ENCODE data around the gene HHAT.

Gene HHAT

GRCh38 chr1:210483821-210484220, 155.1 kb downstream of the HHAT start:
- no peak for DNase-seq (ENCODE audit: low read depth in 2 of 2)

- no peak for DNase-seq (ENCODE audit: low read depth in 2 of 2)
Observed at GRCh38 chr1:210487021-210487420, 158.3 kb downstream of the HHAT start.

GRCh38 chr1:210489491-210489890, 160.8 kb downstream of the HHAT start:
- no peak for DNase-seq (ENCODE audit: low read depth in 2 of 2)

DNA sequence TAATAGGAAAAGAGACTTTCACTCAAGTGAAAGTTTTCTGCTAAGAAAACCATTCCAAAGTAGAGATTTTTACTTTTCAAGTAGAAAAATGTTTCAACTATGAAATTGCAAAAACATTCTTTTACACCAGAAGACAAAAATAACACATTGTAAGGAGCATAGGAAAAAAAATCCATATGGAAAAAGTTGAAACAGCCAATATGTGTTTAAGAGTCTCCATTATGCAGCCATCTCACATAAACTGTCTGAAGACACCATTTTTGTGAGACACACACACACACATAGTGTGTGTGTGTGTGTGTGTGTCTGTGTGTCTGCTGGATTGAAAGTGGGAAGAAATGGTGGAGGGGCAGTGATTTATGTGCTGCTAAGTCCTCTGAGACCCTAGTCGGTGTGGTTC, 162.1 kb downstream of the HHAT start:
- DNase-seq (ENCODE audit: low read depth in 2 of 2) = no peak

GRCh38 chr1:210496063-210496462, 167.4 kb downstream of the HHAT start:
- DNase-seq (ENCODE audit: low read depth in 2 of 2) = no peak

- DNase-seq (ENCODE audit: low read depth in 2 of 2) = no peak
Observed at GRCh38 chr1:210499956-210500355, 171.3 kb downstream of the HHAT start.

- DNase-seq (ENCODE audit: low read depth in 2 of 2) = no peak
Observed at GRCh38 chr1:210500831-210501230, 172.1 kb downstream of the HHAT start.

DNA sequence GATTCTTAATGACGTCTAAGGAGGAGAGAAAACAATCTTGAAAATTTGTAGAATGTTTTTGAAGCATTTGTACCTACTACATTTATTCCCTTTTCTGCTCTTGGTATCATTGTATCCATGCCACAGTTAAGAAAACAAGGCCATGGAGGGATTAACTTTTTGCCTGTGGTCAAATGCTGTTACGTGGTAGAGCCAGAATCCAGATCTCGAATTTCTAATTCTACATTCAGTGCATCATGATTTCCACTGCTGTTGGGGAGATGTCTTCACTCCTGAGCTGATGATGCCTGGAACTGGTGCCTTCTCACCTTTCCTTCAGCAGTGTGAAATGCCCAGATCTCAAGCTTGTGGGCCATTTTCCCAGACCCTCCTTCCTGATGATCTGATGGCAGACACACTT, 175.6 kb downstream of the HHAT start:
- DNase-seq (ENCODE audit: low read depth in 2 of 2) = no peak

- no peak for DNase-seq (ENCODE audit: low read depth in 2 of 2)
Observed at GRCh38 chr1:210505601-210506496, 177.1 kb downstream of the HHAT start.

DNA sequence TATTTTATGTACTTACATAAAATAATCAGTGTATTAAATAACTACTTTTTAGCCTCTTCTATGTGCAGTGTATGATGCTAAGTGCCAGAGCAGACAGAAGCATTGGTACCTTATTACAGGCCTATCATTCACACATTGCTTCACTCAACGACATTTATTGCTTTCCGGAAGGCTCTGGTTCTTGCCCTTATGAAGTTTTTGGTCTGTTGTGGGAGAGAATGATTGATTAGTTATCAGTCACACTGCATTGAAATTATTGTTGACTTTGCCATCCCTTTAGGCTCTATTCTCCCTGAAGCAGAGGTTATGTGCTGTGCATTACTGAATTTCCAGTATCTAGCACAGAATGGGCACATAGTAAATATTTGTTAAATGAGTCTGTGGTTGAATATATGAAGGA, 178.0 kb downstream of the HHAT start:
- no peak for DNase-seq (ENCODE audit: low read depth in 2 of 2)

DNA sequence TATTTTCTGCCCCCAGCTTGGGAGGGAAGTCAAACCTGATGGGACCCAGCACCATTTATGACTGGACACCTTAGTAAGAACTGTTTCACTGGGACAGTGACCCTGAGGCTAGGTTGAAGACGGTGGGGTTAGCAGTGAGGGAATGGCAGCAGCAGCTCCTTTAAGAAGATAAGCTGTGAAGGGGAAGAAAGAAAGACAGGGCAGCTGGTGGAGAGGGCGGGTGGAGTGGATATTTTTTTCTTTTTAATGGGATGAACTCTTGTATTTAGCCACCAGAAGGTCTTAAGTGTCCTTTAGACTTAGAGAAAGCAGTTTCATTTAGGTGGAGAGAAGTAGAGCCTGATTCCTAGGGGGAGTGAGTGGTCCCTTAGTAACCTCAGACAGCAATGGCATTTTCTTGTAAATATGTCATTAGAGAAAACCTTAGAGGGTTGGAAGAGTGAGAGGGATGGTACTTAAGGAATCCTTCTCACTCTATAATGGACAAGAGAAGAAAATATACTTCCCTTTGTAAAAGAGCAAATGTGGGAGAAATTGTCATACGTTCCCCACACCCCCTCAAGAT, 187.5 kb downstream of the HHAT start:
- no peak for DNase-seq (ENCODE audit: low read depth in 2 of 2)

DNA sequence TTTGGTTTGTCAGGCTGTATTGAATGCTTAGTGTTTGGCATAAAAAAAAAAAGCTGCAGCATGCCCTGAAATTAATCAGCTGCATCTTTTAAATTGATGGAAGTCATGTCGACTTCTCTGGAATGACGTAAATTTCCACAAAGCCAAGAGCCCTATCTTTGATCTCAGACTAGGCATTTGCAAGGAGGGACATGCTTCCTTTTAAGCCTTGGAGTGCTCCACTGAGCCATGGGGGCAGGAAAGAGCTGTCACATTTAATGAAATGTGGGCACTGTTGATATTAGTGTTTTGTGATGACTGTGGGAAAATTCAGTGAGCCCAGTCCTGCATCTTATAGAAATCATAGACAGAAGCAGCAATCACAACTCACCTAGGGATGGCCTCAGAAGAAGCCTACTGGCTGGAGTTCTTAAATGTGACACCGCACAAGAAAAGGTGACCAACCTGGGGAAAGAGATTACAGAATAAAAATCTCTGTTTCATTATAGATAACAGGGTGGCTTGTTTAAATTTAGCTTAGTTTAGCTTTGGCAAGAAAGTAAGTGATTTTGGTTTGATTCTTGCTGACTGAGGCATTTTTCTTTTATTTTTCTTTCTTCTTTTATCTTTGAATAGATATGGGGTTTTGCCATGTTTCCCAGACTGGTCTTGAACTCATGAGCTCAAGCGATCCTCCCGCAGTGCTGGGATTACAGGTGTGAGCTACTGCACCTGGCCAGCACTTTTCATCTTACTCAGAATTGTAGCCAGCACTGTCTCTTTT, 188.2 kb downstream of the HHAT start:
- DNase-seq (ENCODE audit: low read depth in 2 of 2) = no peak

GRCh38 chr1:210523830-210524229, 195.1 kb downstream of the HHAT start:
- no peak for DNase-seq (ENCODE audit: low read depth in 2 of 2)

GRCh38 chr1:210525716-210526454, 197.2 kb downstream of the HHAT start:
- DNase-seq (ENCODE audit: low read depth in 2 of 2) = no peak

DNA sequence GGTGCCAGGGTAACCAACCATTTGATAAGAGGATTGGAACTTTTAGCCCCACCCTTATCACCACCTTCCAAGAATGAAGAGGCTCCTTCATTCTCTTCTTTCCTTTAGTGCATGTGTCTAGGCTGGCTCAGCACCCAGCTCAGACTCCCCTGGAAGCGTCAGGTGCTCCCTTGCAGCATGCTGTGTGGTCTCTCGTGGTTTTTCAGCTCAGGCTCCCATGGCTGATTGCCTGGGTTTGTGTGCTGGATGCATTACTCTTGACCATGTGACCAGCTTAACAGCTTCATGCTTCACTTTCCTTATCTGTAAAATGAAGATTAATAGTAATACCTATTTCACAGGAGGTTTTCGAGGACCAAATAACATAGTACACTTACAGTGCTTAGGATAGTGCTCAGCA, 198.4 kb downstream of the HHAT start:
- DNase-seq (ENCODE audit: low read depth in 2 of 2) = no peak

GRCh38 chr1:210531475-210532222, 202.9 kb downstream of the HHAT start:
- no peak for DNase-seq (ENCODE audit: low read depth in 2 of 2)

DNA sequence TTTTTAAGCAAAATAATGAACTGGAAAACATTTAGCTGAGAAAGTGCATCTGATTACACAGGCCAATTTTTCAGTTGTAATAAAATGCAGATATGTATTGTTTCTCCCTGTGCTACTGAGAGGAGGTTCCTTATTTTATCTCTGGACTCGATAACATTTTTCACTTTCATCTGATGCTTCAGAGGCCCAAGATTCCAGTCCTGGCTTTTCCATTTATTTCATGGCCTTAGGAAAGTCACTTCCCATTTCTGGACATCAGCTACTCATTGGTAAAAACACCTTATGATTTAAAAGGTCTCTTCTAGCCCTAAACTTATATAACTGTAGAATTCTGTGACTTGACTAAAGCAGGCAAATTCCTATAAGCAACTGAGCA, 203.5 kb downstream of the HHAT start:
- no peak for DNase-seq (ENCODE audit: low read depth in 2 of 2)

- DNase-seq (ENCODE audit: low read depth in 2 of 2) = no peak
Observed at GRCh38 chr1:210535761-210536160, 207.1 kb downstream of the HHAT start.

- DNase-seq (ENCODE audit: low read depth in 2 of 2) = no peak
Observed at GRCh38 chr1:210536254-210536961, 207.7 kb downstream of the HHAT start.

DNA sequence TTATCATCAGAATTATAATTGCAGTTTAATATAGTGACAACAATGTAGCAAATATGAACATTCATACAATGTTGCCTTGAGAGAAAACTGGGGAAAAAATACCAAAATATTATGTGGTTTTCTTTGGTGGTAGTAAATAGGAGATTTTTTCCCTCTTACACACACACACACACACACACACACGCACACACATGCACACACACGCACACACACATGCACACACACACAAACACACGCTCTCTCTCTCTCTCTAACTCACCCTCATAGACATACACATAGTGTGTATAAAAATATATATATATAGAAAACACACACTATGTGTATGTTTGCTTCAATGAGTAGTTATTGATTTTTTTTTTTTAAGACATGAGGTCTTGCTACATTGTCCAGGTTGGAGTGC, 211.6 kb downstream of the HHAT start:
- DNase-seq (ENCODE audit: low read depth in 2 of 2) = no peak
